Neuronal stem cell (in vitro differentiated cells): ENCODE measurements around the gene KHDC1.
"Not testable (repeated sequence)": the region's sequence is repeated elsewhere in the genome, so short reads cannot be mapped to it uniquely, and the experiment has no call there.

Experiments
- DNase-seq: peaks from one replicate; pipeline ENCODE4 v3.0.0-alpha.2; 2013; ENCODE audit warnings: low spot score
- H2AFZ ChIP-seq: one replicate; pipeline ENCODE4 v1.6.1; 2013; ENCODE audit warnings: mild to moderate bottlenecking, low read length, inconsistent platforms
- H2AK5ac ChIP-seq: 2 replicates; pipeline ENCODE4 v1.6.1; 2013; ENCODE audit warnings: low read depth, mild to moderate bottlenecking, inconsistent platforms, low read length, moderate library complexity, mixed read lengths
- H2BK120ac ChIP-seq: 2 replicates; pipeline ENCODE4 v1.6.1; 2013; ENCODE audit warnings: low read depth, mild to moderate bottlenecking, inconsistent platforms, low read length, moderate library complexity, mixed read lengths
- H2BK12ac ChIP-seq: one replicate; pipeline ENCODE4 v1.6.1; 2013; ENCODE audit warnings: low read length, inconsistent platforms
- H2BK15ac ChIP-seq: 2 replicates; pipeline ENCODE4 v1.6.1; 2013; ENCODE audit warnings: mild to moderate bottlenecking, low read length, inconsistent platforms, mixed read lengths
- H2BK5ac ChIP-seq: one replicate; pipeline ENCODE4 v1.6.1; 2013; ENCODE audit warnings: inconsistent platforms, mild to moderate bottlenecking, low read length, moderate library complexity
- H3K14ac ChIP-seq: one replicate; pipeline ENCODE4 v1.6.1; 2013; ENCODE audit warnings: low read length, inconsistent platforms
- H3K18ac ChIP-seq: 2 replicates; pipeline ENCODE4 v1.6.1; 2013; ENCODE audit warnings: low read length, inconsistent platforms
- H3K23ac ChIP-seq: 2 replicates; pipeline ENCODE4 v1.6.1; 2013; ENCODE audit warnings: low read depth, mild to moderate bottlenecking, mixed read lengths, low read length, inconsistent platforms; ENCODE audit not compliant: poor library complexity
- H3K27ac ChIP-seq: replicated peaks from 3 replicates; pipeline ENCODE4 v1.5.1; 2013; ENCODE audit warnings: low read length, inconsistent platforms
- H3K27me3 ChIP-seq, 3 experiments: 2 replicates each; pipeline ENCODE4 v1.6.1; 2013; ENCODE audit warnings: low read length in 3 of 3, mild to moderate bottlenecking in 2 of 3, inconsistent platforms in 1 of 3, low read depth in 1 of 3, mixed read lengths in 1 of 3, moderate library complexity in 1 of 3; ENCODE audit not compliant: control insufficient read depth in 3 of 3, insufficient read depth in 3 of 3
- H3K36me3 ChIP-seq, 2 donors: replicated peaks in 1 of 2; 2 replicates each; pipeline ENCODE4 v1.6.1; 2013; ENCODE audit warnings: low read length in 2 of 2; ENCODE audit not compliant: control insufficient read depth in 2 of 2, insufficient read depth in 2 of 2
- H3K4ac ChIP-seq: 2 replicates; pipeline ENCODE4 v1.6.1; 2013; ENCODE audit warnings: inconsistent platforms, mild to moderate bottlenecking, low read length, moderate library complexity
- H3K4me1 ChIP-seq, 2 donors: 1 replicate in 1 of 2; 2 replicates in 1 of 2; pipeline ENCODE4 v1.6.1; 2013; ENCODE audit warnings: low read length in 2 of 2, low read depth in 1 of 2; ENCODE audit not compliant: control insufficient read depth in 2 of 2, insufficient read depth in 1 of 2
- H3K4me2 ChIP-seq: one replicate; pipeline ENCODE4 v1.6.1; 2013; ENCODE audit warnings: mild to moderate bottlenecking, low read length, inconsistent platforms; ENCODE audit not compliant: insufficient read depth, poor library complexity, severe bottlenecking
- H3K4me3 ChIP-seq, 2 donors: 2 replicates each; pipeline ENCODE4 v1.5.1; 2013; ENCODE audit warnings: low read length in 2 of 2, mild to moderate bottlenecking in 2 of 2, inconsistent platforms in 1 of 2, moderate library complexity in 1 of 2
- H3K79me1 ChIP-seq: one replicate; pipeline ENCODE4 v1.6.1; 2013; ENCODE audit warnings: low read depth, mild to moderate bottlenecking, inconsistent platforms, low read length, moderate library complexity
- H3K9ac ChIP-seq: one replicate; pipeline ENCODE4 v1.6.1; 2013; ENCODE audit warnings: mild to moderate bottlenecking, low read depth, low read length, inconsistent platforms; ENCODE audit not compliant: poor library complexity
- H3K9me3 ChIP-seq, 2 donors: replicated peaks in 1 of 2; 2 replicates each; pipeline versions ENCODE3 to v1.6.1; 2013; ENCODE audit warnings: low read length in 2 of 2, mild to moderate bottlenecking in 2 of 2, inconsistent platforms in 1 of 2, low read depth in 1 of 2, mixed read lengths in 1 of 2, moderate library complexity in 1 of 2; ENCODE audit not compliant: control insufficient read depth in 2 of 2, insufficient read depth in 1 of 2
- H4K8ac ChIP-seq: one replicate; pipeline ENCODE4 v1.6.1; 2013; ENCODE audit warnings: low read depth, mild to moderate bottlenecking, inconsistent platforms, low read length, moderate library complexity
- H4K91ac ChIP-seq: one replicate; pipeline ENCODE4 v1.6.1; 2013; ENCODE audit warnings: low read length, low read depth, mild to moderate bottlenecking, inconsistent platforms; ENCODE audit not compliant: poor library complexity
- WGBS, 2 donors: extraction: QIAGEN DNeasy Blood & Tissue Kit; methylation state at CpG; one replicate each; pipeline ENCODE4 v1.1.7; 2013; ENCODE audit warnings: missing lambda C conversion rate in 2 of 2, mixed read lengths in 1 of 2; ENCODE audit not compliant: insufficient read length in 2 of 2, insufficient replicate concordance in 1 of 2; ENCODE audit errors: extremely low coverage in 2 of 2; 5-methylcytosine and 5-hydroxymethylcytosine counted together

KHDC1 gene

GRCh38 chr6:73254323-73254722 lies 8.7 kb downstream of the KHDC1 start:
- not testable (repeated sequence) for H3K4me1 ChIP-seq, H3K27ac ChIP-seq, H4K91ac ChIP-seq, H3K9me3 ChIP-seq, H2BK15ac ChIP-seq, H3K9ac ChIP-seq, H3K79me1 ChIP-seq, H3K4me2 ChIP-seq, H4K8ac ChIP-seq, H3K18ac ChIP-seq, H2BK120ac ChIP-seq, H2BK12ac ChIP-seq, DNase-seq, H3K14ac ChIP-seq, H3K23ac ChIP-seq, H3K36me3 ChIP-seq, H2AK5ac ChIP-seq, H2AFZ ChIP-seq, H3K4ac ChIP-seq, H3K4me3 ChIP-seq, H2BK5ac ChIP-seq, H3K27me3 ChIP-seq
- no CpG with 5 or more reads among the region's 5 CpGs for WGBS, 2 donors

- no peak overlapping the region for H2AK5ac ChIP-seq
- H3K23ac ChIP-seq = no peak overlapping the region
- WGBS, 2 donors = no CpG with 5 or more reads among the region's 2 CpGs
- H3K4ac ChIP-seq = no peak overlapping the region
- no peak overlapping the region for H4K91ac ChIP-seq
- no peak overlapping the region for H3K9ac ChIP-seq
- no peak overlapping the region for H3K27ac ChIP-seq
- H2BK12ac ChIP-seq = no peak overlapping the region
- H2AFZ ChIP-seq = no peak overlapping the region
- H3K14ac ChIP-seq = no peak overlapping the region
- no peak for DNase-seq
- peaks cover 0 to 2% of the 10 kb centered on the region in 2 donors for H3K4me1 ChIP-seq
- no peaks in the 10 kb centered on the region for H3K27me3 ChIP-seq
- no peaks in the 10 kb centered on the region for H3K36me3 ChIP-seq
- no peak overlapping the region for H3K18ac ChIP-seq
- H2BK5ac ChIP-seq = no peak overlapping the region
- no peaks in the 10 kb centered on the region for H3K79me1 ChIP-seq
- H2BK15ac ChIP-seq = no peak overlapping the region
- no peak overlapping the region for H2BK120ac ChIP-seq
- no peak overlapping the region for H3K4me2 ChIP-seq
- no peaks in the 10 kb centered on the region for H3K9me3 ChIP-seq
- H4K8ac ChIP-seq = no peak overlapping the region
- H3K4me3 ChIP-seq = no peak overlapping the region
These were observed 10.3 kb downstream of the KHDC1 start for GRCh38 chr6:73252703-73253102.

- no peak overlapping the region for H3K14ac ChIP-seq
- no peak overlapping the region for H2BK120ac ChIP-seq
- no peaks in the 10 kb centered on the region for H3K36me3 ChIP-seq
- no peak overlapping the region for H2BK15ac ChIP-seq
- H3K27ac ChIP-seq = no peak overlapping the region
- no peak overlapping the region for H3K18ac ChIP-seq
- no peak for DNase-seq
- H3K27me3 ChIP-seq = no peaks in the 10 kb centered on the region
- no peak overlapping the region for H4K8ac ChIP-seq
- H3K79me1 ChIP-seq = no peaks in the 10 kb centered on the region
- H3K4me2 ChIP-seq = no peak overlapping the region
- no peaks in the 10 kb centered on the region for H3K9me3 ChIP-seq
- no peak overlapping the region for H3K23ac ChIP-seq
- H3K4ac ChIP-seq = no peak overlapping the region
- no peak overlapping the region for H2BK12ac ChIP-seq
- H3K4me1 ChIP-seq = peaks cover 0 to 2% of the 10 kb centered on the region in 2 donors
- no peak overlapping the region for H2BK5ac ChIP-seq
- no peak overlapping the region for H2AK5ac ChIP-seq
- no peak overlapping the region for H2AFZ ChIP-seq
- H3K9ac ChIP-seq = no peak overlapping the region
- no peak overlapping the region for H3K4me3 ChIP-seq
- no peak overlapping the region for H4K91ac ChIP-seq
These were observed 13.0 kb downstream of the KHDC1 start for GRCh38 chr6:73250016-73250415.

GRCh38 chr6:73248192-73248903 lies 14.6 kb downstream of the KHDC1 start:
- Histone ChIP-seq H3K9ac (no peak overlapping the region), H3K18ac (no peak overlapping the region), H3K79me1 (no peaks in the 10 kb centered on the region), H3K4ac (no peak overlapping the region), H2BK12ac (no peak overlapping the region), H2BK120ac (no peak overlapping the region), H3K23ac (no peak overlapping the region), H3K27me3 (no peaks in the 10 kb centered on the region), H2AK5ac (no peak overlapping the region), H2BK15ac (no peak overlapping the region), H2BK5ac (no peak overlapping the region), H3K14ac (no peak overlapping the region), H3K4me2 (no peak overlapping the region), H3K4me3 (no peak overlapping the region), H3K9me3 (no peaks in the 10 kb centered on the region), H3K4me1 (peaks cover 0 to 2% of the 10 kb centered on the region in 2 donors), H4K91ac (no peak overlapping the region), H4K8ac (no peak overlapping the region), H3K36me3 (no peaks in the 10 kb centered on the region), H3K27ac (no peak overlapping the region), H2AFZ (no peak overlapping the region)
- DNase-seq = no peak
- no CpG with 5 or more reads among the region's 5 CpGs for WGBS, 2 donors
